Mammary epithelial cell (primary cell): ENCODE results near the gene NTMT1.

Source experiments
- EZH2 ChIP-seq: IDR thresholded peaks from 2 replicates; pipeline ENCODE4 v1.6.1; 2012; ENCODE audit warnings: low read length, inconsistent platforms, borderline replicate concordance
- TF ChIP-seq, protein P1 (sequence below), 2 donors: IDR thresholded peaks in 1 of 2; conservative IDR thresholded peaks in 1 of 2; 2 replicates each; pipeline ENCODE4 v1.5.1; 2011 to 2012; ENCODE audit warnings: inconsistent platforms in 2 of 2, low read length in 2 of 2, mild to moderate bottlenecking in 2 of 2, control low read depth in 1 of 2, low read depth in 1 of 2; ENCODE audit not compliant: insufficient read depth in 1 of 2; ENCODE audit errors: extremely low read depth in 1 of 2

DNA sequence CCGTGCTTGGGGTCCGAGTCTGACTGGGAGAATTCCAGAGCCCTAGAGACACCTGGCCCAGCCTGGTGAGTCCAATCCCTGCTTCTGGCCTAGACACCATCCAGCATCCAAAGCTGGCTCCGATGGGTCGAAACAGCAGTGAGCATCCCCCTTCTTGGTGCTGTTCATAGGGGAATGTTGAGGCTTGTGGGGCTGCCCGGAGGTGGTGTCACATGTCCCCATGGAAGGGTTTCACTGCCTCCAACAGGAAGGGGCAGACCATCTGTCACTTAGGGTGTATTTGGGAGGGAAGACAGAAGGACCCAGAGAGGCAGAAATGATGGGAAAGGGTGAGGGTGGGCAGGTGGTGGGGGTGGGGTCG is 19.0 kb upstream of the NTMT1 start:
- TF ChIP-seq, protein P1, sequence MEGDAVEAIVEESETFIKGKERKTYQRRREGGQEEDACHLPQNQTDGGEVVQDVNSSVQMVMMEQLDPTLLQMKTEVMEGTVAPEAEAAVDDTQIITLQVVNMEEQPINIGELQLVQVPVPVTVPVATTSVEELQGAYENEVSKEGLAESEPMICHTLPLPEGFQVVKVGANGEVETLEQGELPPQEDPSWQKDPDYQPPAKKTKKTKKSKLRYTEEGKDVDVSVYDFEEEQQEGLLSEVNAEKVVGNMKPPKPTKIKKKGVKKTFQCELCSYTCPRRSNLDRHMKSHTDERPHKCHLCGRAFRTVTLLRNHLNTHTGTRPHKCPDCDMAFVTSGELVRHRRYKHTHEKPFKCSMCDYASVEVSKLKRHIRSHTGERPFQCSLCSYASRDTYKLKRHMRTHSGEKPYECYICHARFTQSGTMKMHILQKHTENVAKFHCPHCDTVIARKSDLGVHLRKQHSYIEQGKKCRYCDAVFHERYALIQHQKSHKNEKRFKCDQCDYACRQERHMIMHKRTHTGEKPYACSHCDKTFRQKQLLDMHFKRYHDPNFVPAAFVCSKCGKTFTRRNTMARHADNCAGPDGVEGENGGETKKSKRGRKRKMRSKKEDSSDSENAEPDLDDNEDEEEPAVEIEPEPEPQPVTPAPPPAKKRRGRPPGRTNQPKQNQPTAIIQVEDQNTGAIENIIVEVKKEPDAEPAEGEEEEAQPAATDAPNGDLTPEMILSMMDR (conservative IDR thresholded peaks at IDR 0.05 in 1 of 2, IDR thresholded peaks at IDR 0.05 in 1 of 2; ENCODE audit: extremely low read depth in 1 of 2, insufficient read depth in 1 of 2, low read depth in 1 of 2, low read length in 2 of 2), result no peak
- TF ChIP-seq EZH2, result no peak
